ELR (cell line): Measurements from ENCODE around the gene RSPO3.
A peak's percentile ranks its signal among the peaks of the same experiment; 100 is the strongest.

Experiments used
- DNase-seq: peaks from one replicate; pipeline ENCODE4 v3.0.0-alpha.2; 2015; ENCODE audit warnings: low read depth

Gene RSPO3

GRCh38 chr6:127114214-127114760, 4.2 kb upstream of the RSPO3 start:
- no peak for DNase-seq

- DNase-seq = no peak
Observed at GRCh38 chr6:127115084-127115655, 3.3 kb upstream of the RSPO3 start.

GRCh38 chr6:127115746-127116145, 2.7 kb upstream of the RSPO3 start:
- DNase-seq = no peak

- DNase-seq = no peak
Observed at GRCh38 chr6:127117979-127118297, 533 bp upstream of the RSPO3 start.

- peak; percentile 34 for DNase-seq
Observed at GRCh38 chr6:127119102-127120022, 891 bp downstream of the RSPO3 start.

- DNase-seq = no peak
Observed at GRCh38 chr6:127120023-127120786, 1.7 kb downstream of the RSPO3 start.

- DNase-seq = peak; percentile 79
Observed at GRCh38 chr6:127120787-127121636, 2.5 kb downstream of the RSPO3 start.

GRCh38 chr6:127121637-127121960, 3.1 kb downstream of the RSPO3 start:
- no peak for DNase-seq

GRCh38 chr6:127124172-127124571, 5.7 kb downstream of the RSPO3 start:
- DNase-seq = no peak

GRCh38 chr6:127124680-127125079, 6.2 kb downstream of the RSPO3 start:
- DNase-seq = no peak

GRCh38 chr6:127128066-127128465, 9.6 kb downstream of the RSPO3 start:
- DNase-seq = no peak

GRCh38 chr6:127129251-127129650, 10.8 kb downstream of the RSPO3 start:
- no peak for DNase-seq

GRCh38 chr6:127131275-127131674, 12.8 kb downstream of the RSPO3 start:
- DNase-seq = no peak

- DNase-seq = no peak
Observed at GRCh38 chr6:127131772-127132376, 13.4 kb downstream of the RSPO3 start.

GRCh38 chr6:127134136-127134535, 15.7 kb downstream of the RSPO3 start:
- no peak for DNase-seq

GRCh38 chr6:127136786-127137185, 18.3 kb downstream of the RSPO3 start:
- no peak for DNase-seq

- peak; percentile 82 for DNase-seq
Observed at GRCh38 chr6:127146932-127147331, 28.5 kb downstream of the RSPO3 start.

- no peak for DNase-seq
Observed at GRCh38 chr6:127147534-127147933, 29.1 kb downstream of the RSPO3 start.

GRCh38 chr6:127148511-127148910, 30.0 kb downstream of the RSPO3 start:
- DNase-seq = no peak

- DNase-seq = no peak
Observed at GRCh38 chr6:127154509-127154908, 36.0 kb downstream of the RSPO3 start.

- no peak for DNase-seq
Observed at GRCh38 chr6:127160484-127160883, 42.0 kb downstream of the RSPO3 start.
